GM18507 (cell line): ENCODE data around the gene B3GNT2.
A peak's percentile ranks its signal among the peaks of the same experiment; 100 is the strongest.

Experiments
- DNase-seq: peaks from one replicate; pipeline ENCODE4 v3.0.0; 2011; ENCODE audit warnings: low read depth; ENCODE audit not compliant: insufficient read length; ENCODE audit errors: extremely low spot score
- FAIRE-seq: peaks from 2 replicates; lab custom pipeline; 2011; peaks lifted over from hg19 to GRCh38; lab: Jason Lieb, UNC

Gene B3GNT2

GRCh38 chr2:62202019-62202722 is 6.3 kb downstream of the B3GNT2 start:
- peak; percentile 32 for DNase-seq
- peak; percentile 62 for FAIRE-seq

GRCh38 chr2:62202729-62203128 is 6.8 kb downstream of the B3GNT2 start:
- no peak for FAIRE-seq

GRCh38 chr2:62203459-62203858 is 7.5 kb downstream of the B3GNT2 start:
- no peak for DNase-seq
- no peak for FAIRE-seq

More at GRCh38 chr2:62202729-62203128, 6.8 kb downstream of the B3GNT2 start:
- DNase-seq = no peak

GRCh38 chr2:62204998-62205496 is 9.1 kb downstream of the B3GNT2 start:
- DNase-seq (no peak), FAIRE-seq (no peak)

GRCh38 chr2:62205554-62205953 is 9.6 kb downstream of the B3GNT2 start:
- DNase-seq (no peak), FAIRE-seq (no peak)

GRCh38 chr2:62206024-62206423 is 10.1 kb downstream of the B3GNT2 start:
- no peak for FAIRE-seq

GRCh38 chr2:62207491-62207890 is 11.6 kb downstream of the B3GNT2 start:
- FAIRE-seq = no peak

More at GRCh38 chr2:62206024-62206423, 10.1 kb downstream of the B3GNT2 start:
- DNase-seq = no peak

GRCh38 chr2:62208074-62208757 is 12.3 kb downstream of the B3GNT2 start:
- DNase-seq = no peak
- no peak for FAIRE-seq

More at GRCh38 chr2:62207491-62207890, 11.6 kb downstream of the B3GNT2 start:
- no peak for DNase-seq

- no peak for DNase-seq
- no peak for FAIRE-seq
These were observed 12.8 kb downstream of the B3GNT2 start for GRCh38 chr2:62208758-62209114.

GRCh38 chr2:62209427-62209991 is 13.6 kb downstream of the B3GNT2 start:
- no peak for FAIRE-seq
- no peak for DNase-seq

GRCh38 chr2:62215306-62216064 is 19.6 kb downstream of the B3GNT2 start:
- DNase-seq (no peak), FAIRE-seq (no peak)

GRCh38 chr2:62216113-62216512 is 20.2 kb downstream of the B3GNT2 start:
- FAIRE-seq (no peak), DNase-seq (no peak)

GRCh38 chr2:62216616-62217015 is 20.7 kb downstream of the B3GNT2 start:
- DNase-seq = no peak
- no peak for FAIRE-seq

- DNase-seq (no peak), FAIRE-seq (no peak)
These were observed 21.5 kb downstream of the B3GNT2 start for GRCh38 chr2:62217421-62217820.

- DNase-seq = no peak
- no peak for FAIRE-seq
These were observed 22.1 kb downstream of the B3GNT2 start for GRCh38 chr2:62217970-62218369.

GRCh38 chr2:62219407-62220159 is 23.7 kb downstream of the B3GNT2 start:
- no peak for FAIRE-seq
- DNase-seq = no peak

GRCh38 chr2:62221141-62221540 is 25.2 kb downstream of the B3GNT2 start:
- no peak for FAIRE-seq
- no peak for DNase-seq

- no peak for DNase-seq
- no peak for FAIRE-seq
These were observed 26.3 kb downstream of the B3GNT2 start for GRCh38 chr2:62222171-62222570.

GRCh38 chr2:62222674-62223073 is 26.8 kb downstream of the B3GNT2 start:
- DNase-seq (no peak), FAIRE-seq (peak; percentile 29)
